NB4 (cell line): ENCODE data around the gene DOK7.

Source experiments
- DNase-seq: peaks from one replicate; pipeline ENCODE4 v3.0.0; 2010; ENCODE audit warnings: low read depth
- H3K4me3 ChIP-seq: one replicate; pipeline ENCODE4 v1.5.1; 2011; ENCODE audit warnings: mild to moderate bottlenecking, low read depth, low read length, moderate library complexity
- MYC ChIP-seq: IDR thresholded peaks from 2 replicates; pipeline ENCODE4 v1.6.1; 2011; ENCODE audit warnings: low read depth, low read length
- POLR2A ChIP-seq: IDR thresholded peaks from 2 replicates; pipeline ENCODE4 v1.6.1; 2011; ENCODE audit warnings: mild to moderate bottlenecking; ENCODE audit not compliant: insufficient read length; ENCODE audit errors: extremely low read depth
- TF ChIP-seq, protein P1 (sequence below): IDR thresholded peaks from 2 replicates; pipeline ENCODE4 v1.6.1; 2011; ENCODE audit warnings: low read depth, low read length
- TF ChIP-seq, protein P2 (sequence below): IDR thresholded peaks from one replicate; pipeline ENCODE4 v1.5.1; 2012; ENCODE audit warnings: low read depth, low read length

DOK7 gene, protein sequence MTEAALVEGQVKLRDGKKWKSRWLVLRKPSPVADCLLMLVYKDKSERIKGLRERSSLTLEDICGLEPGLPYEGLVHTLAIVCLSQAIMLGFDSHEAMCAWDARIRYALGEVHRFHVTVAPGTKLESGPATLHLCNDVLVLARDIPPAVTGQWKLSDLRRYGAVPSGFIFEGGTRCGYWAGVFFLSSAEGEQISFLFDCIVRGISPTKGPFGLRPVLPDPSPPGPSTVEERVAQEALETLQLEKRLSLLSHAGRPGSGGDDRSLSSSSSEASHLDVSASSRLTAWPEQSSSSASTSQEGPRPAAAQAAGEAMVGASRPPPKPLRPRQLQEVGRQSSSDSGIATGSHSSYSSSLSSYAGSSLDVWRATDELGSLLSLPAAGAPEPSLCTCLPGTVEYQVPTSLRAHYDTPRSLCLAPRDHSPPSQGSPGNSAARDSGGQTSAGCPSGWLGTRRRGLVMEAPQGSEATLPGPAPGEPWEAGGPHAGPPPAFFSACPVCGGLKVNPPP

DNA sequence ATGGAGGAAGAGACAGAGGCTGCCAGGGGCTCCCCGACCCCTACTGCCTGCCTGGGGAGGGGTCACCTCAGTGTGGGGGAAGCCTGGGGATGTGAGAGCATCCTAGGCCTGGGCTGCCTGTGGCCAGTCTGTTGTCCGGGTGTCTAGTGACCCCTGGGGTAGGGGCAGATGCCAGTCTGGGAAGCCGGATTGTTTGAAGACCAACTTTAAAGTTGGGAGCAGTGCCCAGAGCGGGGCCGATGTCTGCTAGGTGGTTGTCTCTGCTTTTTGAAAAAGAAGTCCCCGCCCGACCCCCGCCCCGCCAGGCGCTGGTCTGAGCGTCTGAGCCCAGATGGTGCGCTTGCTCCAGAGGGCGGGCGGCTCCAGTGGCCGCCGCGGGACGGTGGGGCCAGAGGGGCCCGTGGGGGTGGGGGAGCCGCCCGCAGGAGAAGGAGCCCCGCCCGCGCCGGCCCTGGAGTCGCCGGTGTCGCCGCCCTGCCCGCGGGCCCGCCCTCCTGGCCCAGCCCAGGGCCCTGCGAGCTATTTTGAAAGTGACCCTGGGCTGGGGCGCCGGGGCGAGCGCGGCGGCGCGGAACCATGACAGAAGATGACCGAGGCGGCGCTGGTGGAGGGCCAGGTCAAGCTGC, at the start of gene DOK7:
Gene DOK7, plus strand, starts transcription at position 517 of the 626 bp plus-strand sequence. Its CDS starts 70 bp downstream, at position 587.
- no peak within 1 kb of the TSS for H3K4me3 ChIP-seq
- DNase-seq, result peak; percentile 45
- TF ChIP-seq, protein P1, sequence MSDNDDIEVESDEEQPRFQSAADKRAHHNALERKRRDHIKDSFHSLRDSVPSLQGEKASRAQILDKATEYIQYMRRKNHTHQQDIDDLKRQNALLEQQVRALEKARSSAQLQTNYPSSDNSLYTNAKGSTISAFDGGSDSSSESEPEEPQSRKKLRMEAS, result no peak
- no peak for TF ChIP-seq MYC
- TF ChIP-seq POLR2A, result no peak
- TF ChIP-seq, protein P2, sequence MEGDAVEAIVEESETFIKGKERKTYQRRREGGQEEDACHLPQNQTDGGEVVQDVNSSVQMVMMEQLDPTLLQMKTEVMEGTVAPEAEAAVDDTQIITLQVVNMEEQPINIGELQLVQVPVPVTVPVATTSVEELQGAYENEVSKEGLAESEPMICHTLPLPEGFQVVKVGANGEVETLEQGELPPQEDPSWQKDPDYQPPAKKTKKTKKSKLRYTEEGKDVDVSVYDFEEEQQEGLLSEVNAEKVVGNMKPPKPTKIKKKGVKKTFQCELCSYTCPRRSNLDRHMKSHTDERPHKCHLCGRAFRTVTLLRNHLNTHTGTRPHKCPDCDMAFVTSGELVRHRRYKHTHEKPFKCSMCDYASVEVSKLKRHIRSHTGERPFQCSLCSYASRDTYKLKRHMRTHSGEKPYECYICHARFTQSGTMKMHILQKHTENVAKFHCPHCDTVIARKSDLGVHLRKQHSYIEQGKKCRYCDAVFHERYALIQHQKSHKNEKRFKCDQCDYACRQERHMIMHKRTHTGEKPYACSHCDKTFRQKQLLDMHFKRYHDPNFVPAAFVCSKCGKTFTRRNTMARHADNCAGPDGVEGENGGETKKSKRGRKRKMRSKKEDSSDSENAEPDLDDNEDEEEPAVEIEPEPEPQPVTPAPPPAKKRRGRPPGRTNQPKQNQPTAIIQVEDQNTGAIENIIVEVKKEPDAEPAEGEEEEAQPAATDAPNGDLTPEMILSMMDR, result no peak

DNA sequence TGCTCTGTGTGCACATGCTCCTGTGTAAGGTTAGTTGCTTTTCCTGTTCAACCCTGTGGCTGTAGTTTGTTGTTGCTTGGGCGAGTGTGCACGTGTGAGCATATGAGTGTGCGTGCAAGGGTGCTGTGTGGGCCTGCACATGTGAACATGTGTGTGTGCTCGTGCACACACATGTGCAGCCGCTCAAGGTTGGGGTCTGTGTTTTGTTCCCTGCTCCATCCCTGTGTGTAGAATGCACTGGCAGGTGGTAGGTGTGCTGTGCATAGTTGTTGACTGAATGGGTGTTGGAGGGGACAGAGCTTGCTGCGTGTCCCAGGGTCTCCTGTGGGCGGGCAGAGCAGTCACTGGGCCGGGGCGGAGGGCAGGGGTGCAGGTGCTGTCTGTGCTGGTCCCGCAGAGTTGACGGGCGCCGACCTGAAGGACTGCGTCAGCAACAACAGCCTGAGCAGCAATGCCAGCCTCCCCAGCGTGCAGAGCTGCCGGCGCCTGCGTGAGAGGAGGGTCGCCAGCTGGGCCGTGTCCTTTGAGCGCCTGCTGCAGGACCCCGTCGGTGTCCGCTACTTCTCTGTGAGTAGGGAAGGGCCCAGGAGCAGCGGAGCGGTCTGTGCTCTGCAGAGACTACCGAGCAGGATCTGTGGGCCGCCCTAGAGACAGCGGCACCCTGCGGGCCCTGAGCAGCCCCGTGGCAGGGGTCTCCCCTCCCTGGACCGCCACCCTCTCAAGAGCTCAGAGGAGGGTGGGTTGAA, 49.3 kb upstream of the DOK7 start:
- no peak for DNase-seq
- H3K4me3 ChIP-seq, result no peak overlapping the region
- TF ChIP-seq POLR2A (no peak), MYC (no peak)
- TF ChIP-seq, protein P1, result no peak
- TF ChIP-seq, protein P2, result no peak

DNA sequence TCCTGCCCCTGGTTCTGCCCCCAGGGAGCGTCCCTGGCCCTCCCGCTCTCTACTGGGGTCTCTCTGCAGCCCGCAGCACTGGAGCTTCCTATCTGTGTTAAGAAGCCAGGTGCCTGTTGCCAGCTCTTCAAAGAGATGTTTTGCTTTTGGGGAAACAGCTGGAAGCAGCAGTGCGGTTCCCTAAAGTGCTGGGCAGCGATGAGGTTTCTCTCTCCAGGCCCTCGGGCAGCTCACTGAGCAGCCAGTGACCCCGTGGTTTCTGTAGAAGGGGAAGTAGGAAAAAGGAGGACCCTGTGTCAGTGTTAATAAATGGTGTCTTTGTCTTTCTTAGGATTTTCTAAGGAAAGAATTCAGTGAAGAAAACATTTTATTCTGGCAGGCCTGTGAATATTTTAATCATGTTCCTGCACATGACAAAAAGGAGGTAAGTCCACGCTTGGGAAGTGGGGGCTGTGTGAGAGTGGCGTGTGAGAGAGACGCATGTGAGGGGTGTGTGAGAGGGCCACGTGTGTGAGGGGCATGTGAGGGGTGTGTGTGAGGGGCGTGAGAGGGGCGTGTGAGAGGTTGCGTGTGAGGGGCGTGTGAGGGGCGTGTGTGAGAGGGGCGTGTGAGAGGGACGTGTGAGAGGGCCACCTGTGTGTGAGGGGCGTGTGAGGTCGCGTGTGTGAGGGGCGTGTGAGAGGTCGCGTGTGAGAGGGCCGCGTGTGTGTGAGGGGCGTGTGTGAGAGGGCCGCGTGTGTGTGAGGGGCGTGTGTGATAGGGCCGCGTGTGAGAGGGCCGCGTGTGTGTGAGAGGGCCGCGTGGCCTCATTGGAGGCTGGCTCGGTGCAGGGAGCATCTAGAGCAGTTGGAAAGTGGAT, 48.5 kb upstream of the DOK7 start:
- TF ChIP-seq, protein P2, result no peak
- no peak for TF ChIP-seq POLR2A
- TF ChIP-seq MYC, result no peak
- TF ChIP-seq, protein P1, result peak; percentile 5; the same call in 1 of the 2 replicates
- DNase-seq, result peak; percentile 75
- no peak overlapping the region for H3K4me3 ChIP-seq

DNA sequence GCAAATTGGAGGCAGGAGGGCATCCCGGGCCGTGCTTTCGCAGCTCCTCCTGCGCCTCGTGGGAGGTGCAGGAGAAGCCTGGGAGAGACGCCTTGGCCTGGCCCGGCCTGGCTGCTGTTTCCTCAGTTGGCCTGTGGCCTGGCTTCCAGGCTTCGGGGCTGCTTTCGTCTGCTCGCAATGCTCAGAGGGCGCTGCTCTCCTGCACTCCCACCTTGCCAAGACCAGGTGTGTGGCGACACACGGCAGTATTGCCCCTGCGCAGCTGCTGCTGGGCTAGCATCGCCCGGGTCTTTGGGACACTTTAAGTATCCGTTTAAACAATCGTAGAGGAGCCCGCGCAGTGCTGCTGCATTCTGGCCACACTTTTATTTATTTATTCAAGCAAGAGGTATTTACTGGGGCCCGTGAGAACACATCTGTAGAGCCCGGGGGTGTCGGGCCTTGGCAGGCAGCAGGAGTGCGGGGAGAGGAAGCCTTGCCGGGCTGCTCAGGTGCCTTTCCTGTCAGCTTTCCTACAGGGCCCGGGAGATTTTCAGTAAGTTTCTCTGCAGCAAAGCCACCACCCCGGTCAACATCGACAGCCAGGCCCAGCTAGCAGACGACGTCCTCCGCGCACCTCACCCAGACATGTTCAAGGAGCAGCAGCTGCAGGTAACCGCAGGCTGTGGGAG, 47.5 kb upstream of the DOK7 start:
- H3K4me3 ChIP-seq, result no peak overlapping the region
- TF ChIP-seq, protein P2, result no peak
- TF ChIP-seq, protein P1, result no peak
- TF ChIP-seq MYC (no peak), POLR2A (no peak)
- no peak for DNase-seq

DNA sequence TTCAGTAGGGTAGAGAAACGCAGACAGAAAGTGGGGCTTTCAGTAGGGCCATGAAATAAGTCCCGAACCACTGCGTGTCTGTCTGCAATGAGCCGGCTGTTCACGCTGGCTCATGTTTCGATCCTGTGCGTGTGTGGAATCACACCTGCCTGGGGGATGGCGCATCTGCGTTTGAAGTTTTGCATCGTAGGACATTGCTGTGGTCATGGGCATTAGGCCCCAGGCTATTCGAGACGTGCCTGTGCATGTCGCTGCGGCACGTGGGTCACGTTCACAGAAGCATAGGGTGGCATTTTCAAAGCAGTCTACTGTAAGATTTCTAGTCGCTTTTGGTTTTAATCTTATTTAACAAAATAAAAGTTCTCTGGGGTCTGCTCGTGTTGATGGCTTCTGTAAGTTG, 46.8 kb upstream of the DOK7 start:
- DNase-seq, result no peak
- H3K4me3 ChIP-seq, result no peak overlapping the region
- TF ChIP-seq POLR2A (no peak), MYC (no peak)
- TF ChIP-seq, protein P2, result no peak
- TF ChIP-seq, protein P1, result no peak
